ENCODE measurements around the gene DNAJA4.

Gene DNAJA4

GRCh38 chr15:78261062-78261461 lies 3.3 kb upstream of the DNAJA4 start:
- no peak for TF ChIP-seq CTCF (IDR thresholded peaks at IDR 0.05)

- no peak for TF ChIP-seq CTCF (IDR thresholded peaks at IDR 0.05)
Observed at GRCh38 chr15:78263351-78263781, 996 bp upstream of the DNAJA4 start.

GRCh38 chr15:78263907-78264303 lies 457 bp upstream of the DNAJA4 start:
- TF ChIP-seq CTCF (IDR thresholded peaks at IDR 0.05), result no peak

- no peak for TF ChIP-seq CTCF (IDR thresholded peaks at IDR 0.05)
Observed at GRCh38 chr15:78265137-78265460, 737 bp downstream of the DNAJA4 start.

GRCh38 chr15:78265752-78266224 lies 1.4 kb downstream of the DNAJA4 start:
- TF ChIP-seq CTCF (IDR thresholded peaks at IDR 0.05), result no peak

GRCh38 chr15:78266229-78266628 lies 1.9 kb downstream of the DNAJA4 start:
- TF ChIP-seq CTCF (IDR thresholded peaks at IDR 0.05), result no peak

- TF ChIP-seq CTCF (IDR thresholded peaks at IDR 0.05), result no peak
Observed at GRCh38 chr15:78266806-78267205, 2.4 kb downstream of the DNAJA4 start.

- no peak for TF ChIP-seq CTCF (IDR thresholded peaks at IDR 0.05)
Observed at GRCh38 chr15:78272316-78272715, 8.0 kb downstream of the DNAJA4 start.

All from LNCAP (cell line).